ENCODE data around the gene COMMD2.

The COMMD2 gene

GRCh38 chr3:149727656-149728055 is 24.6 kb downstream of the COMMD2 start:
- no peak for DNase-seq (ENCODE audit: low read depth)
- no peak overlapping the region for H3K4me3 ChIP-seq (ENCODE audit: low read length)
- TF ChIP-seq CTCF (IDR thresholded peaks at IDR 0.05; ENCODE audit: insufficient read depth, low read depth, low read length, missing control alignments) = no peak

GRCh38 chr3:149726716-149727407 is 25.4 kb downstream of the COMMD2 start:
- no peak for DNase-seq (ENCODE audit: low read depth)
- no peak overlapping the region for H3K4me3 ChIP-seq (ENCODE audit: low read length)
- TF ChIP-seq CTCF (IDR thresholded peaks at IDR 0.05; ENCODE audit: insufficient read depth, low read depth, low read length, missing control alignments) = no peak

GRCh38 chr3:149723781-149724180 is 28.5 kb downstream of the COMMD2 start:
- DNase-seq (ENCODE audit: low read depth) = no peak
- no peak overlapping the region for H3K4me3 ChIP-seq (ENCODE audit: low read length)
- no peak for TF ChIP-seq CTCF (IDR thresholded peaks at IDR 0.05; ENCODE audit: insufficient read depth, low read depth, low read length, missing control alignments)

GRCh38 chr3:149720918-149721317 is 31.4 kb downstream of the COMMD2 start:
- H3K4me3 ChIP-seq (ENCODE audit: low read length) = no peak overlapping the region
- no peak for DNase-seq (ENCODE audit: low read depth)
- TF ChIP-seq CTCF (IDR thresholded peaks at IDR 0.05; ENCODE audit: insufficient read depth, low read depth, low read length, missing control alignments) = no peak

GRCh38 chr3:149717391-149718056 is 34.8 kb downstream of the COMMD2 start:
- peak; percentile 78 for DNase-seq (ENCODE audit: low read depth)
- no peak overlapping the region for H3K4me3 ChIP-seq (ENCODE audit: low read length)
- TF ChIP-seq CTCF (IDR thresholded peaks at IDR 0.05; ENCODE audit: insufficient read depth, low read depth, low read length, missing control alignments) = peak; percentile 81

- TF ChIP-seq CTCF (IDR thresholded peaks at IDR 0.05; ENCODE audit: insufficient read depth, low read depth, low read length, missing control alignments) = no peak
- no peak for DNase-seq (ENCODE audit: low read depth)
- no peak overlapping the region for H3K4me3 ChIP-seq (ENCODE audit: low read length)
Measured at GRCh38 chr3:149716984-149717383, 35.3 kb downstream of the COMMD2 start.

GRCh38 chr3:149715247-149715646 is 37.0 kb downstream of the COMMD2 start:
- DNase-seq (ENCODE audit: low read depth) = no peak
- TF ChIP-seq CTCF (IDR thresholded peaks at IDR 0.05; ENCODE audit: insufficient read depth, low read depth, low read length, missing control alignments) = no peak
- no peak overlapping the region for H3K4me3 ChIP-seq (ENCODE audit: low read length)
